Nucleus accumbens (tissue), 56 donors: Measurements from ENCODE around the gene MSH6.
A peak's percentile ranks its signal among the peaks of the same experiment; 100 is the strongest.

Experiments
- DNase-seq, 56 donors: peaks; one replicate each; lab custom pipeline; 2025; lab: John Stamatoyannopoulos, UW

MSH6 gene, protein sequence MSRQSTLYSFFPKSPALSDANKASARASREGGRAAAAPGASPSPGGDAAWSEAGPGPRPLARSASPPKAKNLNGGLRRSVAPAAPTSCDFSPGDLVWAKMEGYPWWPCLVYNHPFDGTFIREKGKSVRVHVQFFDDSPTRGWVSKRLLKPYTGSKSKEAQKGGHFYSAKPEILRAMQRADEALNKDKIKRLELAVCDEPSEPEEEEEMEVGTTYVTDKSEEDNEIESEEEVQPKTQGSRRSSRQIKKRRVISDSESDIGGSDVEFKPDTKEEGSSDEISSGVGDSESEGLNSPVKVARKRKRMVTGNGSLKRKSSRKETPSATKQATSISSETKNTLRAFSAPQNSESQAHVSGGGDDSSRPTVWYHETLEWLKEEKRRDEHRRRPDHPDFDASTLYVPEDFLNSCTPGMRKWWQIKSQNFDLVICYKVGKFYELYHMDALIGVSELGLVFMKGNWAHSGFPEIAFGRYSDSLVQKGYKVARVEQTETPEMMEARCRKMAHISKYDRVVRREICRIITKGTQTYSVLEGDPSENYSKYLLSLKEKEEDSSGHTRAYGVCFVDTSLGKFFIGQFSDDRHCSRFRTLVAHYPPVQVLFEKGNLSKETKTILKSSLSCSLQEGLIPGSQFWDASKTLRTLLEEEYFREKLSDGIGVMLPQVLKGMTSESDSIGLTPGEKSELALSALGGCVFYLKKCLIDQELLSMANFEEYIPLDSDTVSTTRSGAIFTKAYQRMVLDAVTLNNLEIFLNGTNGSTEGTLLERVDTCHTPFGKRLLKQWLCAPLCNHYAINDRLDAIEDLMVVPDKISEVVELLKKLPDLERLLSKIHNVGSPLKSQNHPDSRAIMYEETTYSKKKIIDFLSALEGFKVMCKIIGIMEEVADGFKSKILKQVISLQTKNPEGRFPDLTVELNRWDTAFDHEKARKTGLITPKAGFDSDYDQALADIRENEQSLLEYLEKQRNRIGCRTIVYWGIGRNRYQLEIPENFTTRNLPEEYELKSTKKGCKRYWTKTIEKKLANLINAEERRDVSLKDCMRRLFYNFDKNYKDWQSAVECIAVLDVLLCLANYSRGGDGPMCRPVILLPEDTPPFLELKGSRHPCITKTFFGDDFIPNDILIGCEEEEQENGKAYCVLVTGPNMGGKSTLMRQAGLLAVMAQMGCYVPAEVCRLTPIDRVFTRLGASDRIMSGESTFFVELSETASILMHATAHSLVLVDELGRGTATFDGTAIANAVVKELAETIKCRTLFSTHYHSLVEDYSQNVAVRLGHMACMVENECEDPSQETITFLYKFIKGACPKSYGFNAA (N-terminal part only)

DNA sequence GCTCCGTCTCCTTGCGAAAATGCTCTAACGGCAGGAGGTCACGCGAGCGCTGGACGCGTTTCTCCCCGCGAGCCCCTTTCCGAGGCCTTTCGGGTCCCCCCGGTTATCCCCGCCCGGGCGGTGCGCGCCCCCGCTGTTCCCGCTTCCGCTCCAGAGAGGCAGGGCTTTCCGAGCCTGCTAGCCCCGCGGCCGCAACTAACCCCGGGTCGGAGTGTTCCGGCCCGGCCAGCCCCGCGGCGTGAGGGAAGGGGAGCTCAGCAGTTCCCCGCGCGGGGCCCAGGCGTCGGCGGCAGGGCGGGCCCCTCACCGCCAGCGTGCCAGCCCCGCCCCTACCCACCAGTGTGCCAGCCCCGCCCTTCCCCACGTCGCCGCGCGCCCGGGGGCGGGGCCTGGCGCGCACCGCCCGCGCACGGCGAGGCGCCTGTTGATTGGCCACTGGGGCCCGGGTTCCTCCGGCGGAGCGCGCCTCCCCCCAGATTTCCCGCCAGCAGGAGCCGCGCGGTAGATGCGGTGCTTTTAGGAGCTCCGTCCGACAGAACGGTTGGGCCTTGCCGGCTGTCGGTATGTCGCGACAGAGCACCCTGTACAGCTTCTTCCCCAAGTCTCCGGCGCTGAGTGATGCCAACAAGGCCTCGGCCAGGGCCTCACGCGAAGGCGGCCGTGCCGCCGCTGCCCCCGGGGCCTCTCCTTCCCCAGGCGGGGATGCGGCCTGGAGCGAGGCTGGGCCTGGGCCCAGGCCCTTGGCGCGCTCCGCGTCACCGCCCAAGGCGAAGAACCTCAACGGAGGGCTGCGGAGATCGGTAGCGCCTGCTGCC lies at the start of gene MSH6:
Gene MSH6, plus strand, starts transcription at position 475 of the 815 bp plus-strand sequence. Its CDS starts 89 bp downstream, at position 564.
- peak; percentile 58 to 95 (median 86) for DNase-seq

DNA sequence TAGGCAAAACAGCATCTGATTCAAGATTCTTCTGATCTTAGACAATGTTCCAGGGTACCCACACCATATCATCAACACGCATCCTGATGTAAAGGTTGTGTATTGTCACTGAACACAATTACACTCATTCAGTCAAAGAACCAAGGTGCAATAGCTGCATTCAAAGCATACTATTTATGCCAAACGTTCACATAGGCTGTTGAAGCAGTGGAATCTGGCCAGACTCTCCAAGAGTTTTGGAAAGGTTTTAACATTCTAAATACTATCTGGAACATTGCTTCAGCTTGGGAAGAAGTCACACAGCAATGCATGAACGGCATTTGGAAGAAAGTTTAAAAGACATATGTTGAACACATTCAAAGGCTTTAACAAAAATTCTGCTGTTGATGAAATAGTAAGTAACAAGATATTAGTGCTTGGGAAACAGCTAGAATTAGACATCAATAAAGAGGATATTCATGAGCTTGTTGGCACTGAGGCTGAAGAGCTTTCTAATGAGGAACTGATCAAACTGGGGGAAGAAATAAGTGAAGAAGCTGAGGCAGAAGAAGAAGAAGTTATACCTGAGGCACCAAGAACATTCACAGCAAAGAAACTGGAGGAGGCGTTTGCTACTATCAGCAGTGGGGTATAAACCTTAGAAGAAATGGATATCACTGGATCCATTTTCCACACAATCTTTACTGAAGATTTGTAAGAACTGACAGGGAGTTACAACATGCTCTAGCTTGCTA lies 47.6 kb upstream of the MSH6 start:
- DNase-seq = no peak

DNA sequence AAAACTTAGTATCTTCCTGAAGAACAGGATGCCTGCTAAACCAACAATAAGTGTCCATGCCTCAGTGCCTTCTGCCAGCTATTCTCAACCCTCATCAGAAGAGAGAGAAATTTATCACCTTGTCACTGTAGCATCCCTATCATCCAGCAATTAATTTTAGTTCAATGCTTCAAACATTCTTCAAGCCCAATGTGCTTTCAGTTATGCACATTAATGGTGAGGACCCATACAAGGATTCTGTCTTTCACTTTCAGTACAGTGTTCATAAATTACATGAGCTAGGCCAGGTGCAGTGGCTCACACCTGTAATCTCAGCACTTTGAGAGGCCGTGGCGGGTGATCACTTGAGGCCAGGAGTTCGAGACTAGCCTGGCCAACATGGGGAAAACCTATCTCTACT lies 47.0 kb upstream of the MSH6 start:
- no peak for DNase-seq

DNA sequence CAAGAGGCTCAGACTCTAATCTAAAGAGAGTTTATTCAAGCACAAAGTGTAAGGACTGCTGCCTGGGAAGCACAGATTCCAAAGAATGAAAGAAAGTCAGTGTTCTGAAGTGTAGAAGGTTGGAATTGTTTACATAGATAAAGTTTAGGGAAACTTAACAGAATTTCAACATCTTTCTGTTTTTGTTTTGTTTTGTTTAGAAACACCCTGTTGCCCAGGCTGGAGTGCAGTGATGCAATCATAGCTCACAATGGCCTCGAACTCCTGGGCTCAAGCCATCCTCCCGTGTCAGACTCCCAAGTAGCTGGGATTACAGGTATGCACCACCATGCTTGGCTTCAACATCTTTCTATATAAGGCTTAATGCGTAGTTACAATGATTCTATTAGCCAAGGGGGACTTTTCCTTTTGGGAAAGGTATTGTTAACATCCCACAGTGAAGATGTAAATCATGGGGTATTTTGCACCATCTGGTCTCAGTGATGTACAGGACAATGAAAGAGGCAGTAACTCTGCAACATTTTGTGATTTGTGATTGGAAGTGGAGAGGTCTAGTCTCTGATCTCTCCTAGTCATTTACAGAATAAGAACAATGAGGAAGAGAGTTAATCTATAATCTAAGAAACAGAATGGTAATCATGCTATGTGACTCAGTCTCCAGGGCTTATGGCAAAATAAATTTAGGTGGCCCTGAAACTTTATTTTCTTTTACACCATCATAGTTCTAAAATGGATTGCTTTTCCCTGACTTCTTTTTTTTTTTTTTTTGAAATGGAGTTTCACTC lies 45.6 kb upstream of the MSH6 start:
- DNase-seq = no peak

DNA sequence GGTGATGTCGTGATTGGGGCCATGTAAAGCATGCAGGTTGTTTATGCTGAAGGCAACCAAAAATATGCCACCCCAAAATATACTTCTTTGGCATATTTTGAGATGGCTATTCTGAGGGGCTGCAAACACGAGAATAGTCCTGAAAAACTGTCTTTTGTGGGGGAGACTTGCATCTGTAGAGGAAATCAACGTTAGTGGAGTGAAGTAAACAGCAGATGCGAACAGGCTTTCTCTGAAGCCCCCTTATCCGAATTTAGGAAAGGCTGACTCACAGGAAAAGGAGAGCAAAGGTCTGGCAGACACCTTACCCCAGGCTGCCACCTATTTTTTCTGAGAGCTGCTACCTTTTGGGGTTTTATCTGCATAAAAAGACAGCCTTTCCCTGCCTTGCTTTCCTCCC lies 44.6 kb upstream of the MSH6 start:
- no peak for DNase-seq

DNA sequence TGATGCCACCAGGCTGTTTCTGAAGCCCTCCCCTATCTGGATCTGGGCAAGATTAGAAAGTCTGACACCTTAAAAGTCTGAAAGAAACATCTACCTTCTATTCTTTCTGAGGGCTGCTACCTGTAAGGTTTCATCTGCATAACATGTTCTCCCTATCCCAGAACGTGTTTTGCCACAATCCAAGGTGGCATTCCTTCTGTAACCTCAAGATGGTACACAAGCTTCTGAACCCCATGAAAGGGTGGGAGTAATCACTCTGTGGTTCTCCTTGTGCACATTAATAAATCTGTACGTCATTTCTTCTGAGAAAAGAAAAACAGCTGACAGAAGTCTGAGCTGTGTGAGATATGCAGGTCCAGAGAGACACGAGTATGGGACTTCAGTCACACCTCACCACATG lies 41.8 kb upstream of the MSH6 start:
- DNase-seq = no peak

DNA sequence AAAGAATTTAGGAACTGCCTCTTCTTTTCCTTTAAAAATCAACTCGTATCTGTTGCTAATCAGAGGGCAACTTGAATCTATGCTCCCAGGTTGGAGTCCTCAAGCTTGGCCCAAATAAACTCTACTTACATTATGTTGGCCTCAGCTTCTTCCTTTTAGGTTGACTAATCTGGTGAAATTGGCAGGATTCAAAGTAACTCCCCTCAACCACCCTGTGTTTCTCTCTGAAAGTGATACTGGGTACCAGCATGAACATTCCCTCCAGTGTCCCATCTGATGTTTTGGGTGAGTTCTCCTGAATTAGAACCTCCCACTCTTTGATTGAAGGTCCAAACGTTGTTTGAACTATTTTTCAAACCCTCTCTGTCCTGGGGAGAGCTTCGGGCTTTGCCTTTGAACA lies 41.3 kb upstream of the MSH6 start:
- DNase-seq = no peak

DNA sequence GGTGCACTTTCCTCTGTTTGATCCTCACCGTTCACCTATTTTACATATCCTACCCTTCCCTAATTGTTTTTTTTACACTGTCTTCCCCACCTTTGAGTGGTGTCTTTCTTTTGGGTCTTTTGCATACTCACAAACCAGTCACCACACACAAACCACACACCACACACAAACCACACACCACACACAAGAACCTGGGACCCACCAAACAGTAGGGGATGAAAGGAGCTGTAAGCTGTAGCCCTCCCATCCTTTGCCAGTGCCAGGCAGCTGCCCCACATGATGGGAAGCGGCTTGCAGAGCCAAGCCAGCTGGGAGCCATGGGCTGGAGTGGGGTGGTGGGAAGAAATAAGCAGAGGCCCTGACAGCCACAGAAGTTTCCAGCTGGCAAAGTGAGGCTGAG lies 38.9 kb upstream of the MSH6 start:
- no peak for DNase-seq

DNA sequence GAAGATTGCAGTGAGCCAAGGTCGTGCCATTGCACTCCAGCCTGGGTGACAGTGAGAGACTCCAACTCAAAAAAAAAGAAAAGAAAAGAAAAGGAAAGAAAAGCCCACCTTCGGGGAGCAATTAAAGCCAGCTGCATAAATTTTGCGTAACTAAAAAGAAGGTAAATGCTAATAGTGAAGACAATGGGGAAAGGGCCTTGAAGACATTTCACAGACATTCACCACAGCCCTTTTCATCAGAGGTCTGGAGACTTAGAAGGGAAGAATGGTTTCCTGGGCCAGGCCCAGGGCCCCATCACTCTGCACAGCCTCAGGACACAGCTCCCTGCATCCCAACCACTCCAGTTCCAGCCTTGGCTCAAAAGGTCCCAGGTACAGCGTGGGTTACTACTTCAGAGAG lies 35.1 kb upstream of the MSH6 start:
- no peak for DNase-seq

DNA sequence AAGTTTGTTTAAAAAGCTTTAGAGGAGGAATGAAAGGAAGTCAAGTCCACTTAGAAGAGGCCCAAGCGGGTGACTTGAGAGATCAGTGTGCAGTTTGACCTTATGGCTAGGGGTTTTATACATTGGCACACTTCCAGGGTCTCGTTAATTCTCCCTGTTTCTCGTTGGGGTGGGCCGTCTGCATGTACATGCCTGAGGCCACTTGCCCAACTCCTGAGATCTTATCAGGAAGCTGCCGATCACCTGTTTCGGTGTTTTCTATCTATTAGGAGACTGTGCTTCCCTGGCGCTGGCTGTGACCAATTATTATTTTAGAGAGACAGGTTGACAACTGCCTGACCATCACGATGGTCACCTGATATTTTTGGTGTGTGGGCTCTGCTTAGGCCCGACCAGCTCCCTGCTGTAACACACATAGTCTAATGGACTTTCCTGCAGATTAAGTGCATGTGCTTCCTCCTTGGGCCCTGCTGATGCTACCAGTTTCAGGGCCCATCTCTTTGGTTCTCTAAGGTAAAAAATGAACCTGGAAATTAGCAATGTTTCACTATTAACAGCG lies 31.0 kb upstream of the MSH6 start:
- peak in 7 of 56 donors; percentile 16 to 58 (median 36) for DNase-seq

DNA sequence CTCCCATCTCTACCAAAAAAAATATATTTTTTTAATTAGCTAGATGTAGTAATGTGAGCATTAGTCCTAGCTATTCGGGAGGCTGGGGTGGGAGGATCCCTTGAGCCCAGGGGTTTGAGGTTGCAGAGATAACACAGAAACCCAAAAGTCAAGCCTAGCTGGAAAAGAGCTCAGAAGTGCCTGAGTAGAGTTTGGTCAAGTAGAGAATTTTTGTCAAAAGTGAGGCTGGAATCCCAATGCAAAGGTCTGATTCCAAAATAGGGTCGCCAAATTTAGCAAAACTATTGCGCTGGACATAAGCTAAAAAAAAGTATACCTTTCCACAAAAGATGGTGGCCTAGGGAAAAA lies 15.5 kb upstream of the MSH6 start:
- DNase-seq = no peak

DNA sequence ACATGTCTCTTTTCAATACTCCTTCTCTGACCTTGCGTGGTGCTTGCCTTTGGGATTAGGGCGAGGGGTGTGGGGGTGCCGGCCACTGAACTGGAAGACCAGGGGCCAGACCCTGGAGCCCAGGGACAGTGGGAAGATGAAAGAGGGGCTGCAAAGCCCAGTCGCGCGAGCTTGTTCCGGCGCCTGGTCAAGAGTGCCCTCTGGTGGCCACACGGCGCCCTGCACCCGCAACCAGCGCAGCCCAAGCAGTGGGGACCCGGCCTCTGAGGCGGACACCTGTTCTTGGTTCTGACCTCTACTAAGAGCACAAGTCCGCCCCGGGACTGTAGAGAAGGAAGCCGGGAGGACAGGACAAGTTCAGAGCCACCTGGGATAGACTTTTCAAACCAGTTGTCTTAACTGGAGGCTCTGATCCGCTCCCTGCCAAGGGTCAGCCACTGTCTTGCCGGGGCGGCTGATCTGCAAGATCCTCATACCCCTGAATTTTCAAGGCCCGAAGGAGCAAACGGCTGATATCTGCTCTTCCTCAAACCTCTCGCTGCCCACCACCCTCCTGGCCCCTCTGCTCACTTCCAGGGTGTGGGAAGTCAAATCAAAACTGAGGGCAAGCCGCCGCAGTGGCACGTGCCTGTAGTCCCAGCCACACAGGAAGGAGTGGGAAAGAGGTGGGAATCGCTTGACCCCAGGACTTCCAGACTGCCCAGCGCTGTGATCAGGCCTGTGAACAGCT lies 14.9 kb upstream of the MSH6 start:
- peak in 48 of 56 donors; percentile 10 to 78 (median 54) for DNase-seq

DNA sequence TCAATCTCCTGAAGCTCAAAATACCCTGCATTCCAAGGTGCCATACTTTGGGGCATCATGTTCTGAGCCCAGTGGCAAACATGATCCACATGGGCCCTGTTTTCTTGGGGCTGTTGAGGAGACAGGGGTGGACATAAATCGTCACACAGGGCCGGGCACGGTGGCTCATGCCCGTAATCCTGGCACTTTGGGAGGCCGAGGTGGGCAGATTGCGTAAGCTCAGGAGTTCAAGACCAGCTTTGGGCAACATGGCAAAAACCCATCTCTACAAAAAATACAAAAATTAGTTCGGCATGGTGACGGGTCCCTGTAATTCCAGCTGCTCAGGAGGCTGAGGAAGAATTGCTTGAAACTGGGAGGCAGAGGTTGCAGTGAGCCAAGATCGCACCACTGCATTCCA lies 13.6 kb upstream of the MSH6 start:
- DNase-seq = no peak

DNA sequence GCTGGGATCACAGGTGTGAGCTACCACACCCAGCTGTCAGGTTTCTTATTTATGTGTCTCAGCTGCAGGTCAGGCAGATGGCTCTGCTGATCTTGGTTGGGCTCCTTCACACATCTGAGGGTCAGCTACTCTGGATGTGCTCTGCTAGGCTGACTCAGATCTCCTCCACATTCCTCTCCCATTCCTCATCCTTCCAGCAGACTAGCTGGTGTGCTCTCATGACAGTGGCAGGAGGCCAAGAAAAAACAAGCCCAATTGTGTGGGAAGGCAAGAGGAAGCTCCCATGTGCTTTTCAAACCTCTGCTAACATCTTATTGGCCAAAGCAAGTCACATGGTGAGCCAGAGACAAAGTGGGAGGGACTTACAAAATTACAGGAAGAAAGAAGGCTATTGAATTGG lies 11.7 kb upstream of the MSH6 start:
- DNase-seq = peak in 39 of 56 donors; percentile 3 to 84 (median 49)

DNA sequence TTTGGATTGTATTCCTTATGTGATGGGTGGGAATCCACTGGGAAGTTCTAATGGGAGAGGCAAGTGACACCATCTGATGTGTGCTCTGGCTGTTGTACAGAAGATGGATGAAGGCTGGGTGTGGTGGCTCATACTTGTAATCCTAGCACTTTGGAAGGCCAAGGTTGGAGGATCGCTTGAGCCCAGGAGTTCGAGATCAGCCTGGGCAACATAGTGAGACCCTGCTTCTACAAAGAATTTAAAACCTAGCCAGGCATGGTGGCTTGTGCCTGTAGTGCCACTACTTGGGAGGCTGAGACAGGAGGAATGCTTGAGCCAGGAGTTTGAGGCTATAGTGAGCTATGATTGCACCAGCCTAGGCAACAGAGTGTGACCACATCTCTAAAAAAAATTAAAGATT lies 10.6 kb upstream of the MSH6 start:
- no peak for DNase-seq

DNA sequence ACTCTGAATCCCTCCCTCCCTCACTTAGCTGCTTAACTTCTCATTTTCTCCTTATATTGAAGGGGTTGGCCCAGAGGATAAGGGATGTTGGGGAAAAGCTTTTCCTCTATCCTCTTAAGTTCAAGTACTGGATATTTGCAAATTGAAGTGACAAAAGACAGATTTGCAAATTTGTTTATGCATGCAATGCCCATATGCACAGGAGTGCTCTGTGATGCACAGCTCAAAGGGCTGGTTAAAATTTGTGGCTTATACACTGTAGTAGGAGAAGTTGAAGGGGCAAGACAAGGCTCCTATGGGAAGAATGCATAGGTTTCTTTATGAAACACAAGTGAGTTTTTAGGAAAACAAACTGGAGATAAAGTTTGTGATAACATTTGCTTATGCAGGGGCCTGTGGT lies 8.4 kb upstream of the MSH6 start:
- DNase-seq = no peak

DNA sequence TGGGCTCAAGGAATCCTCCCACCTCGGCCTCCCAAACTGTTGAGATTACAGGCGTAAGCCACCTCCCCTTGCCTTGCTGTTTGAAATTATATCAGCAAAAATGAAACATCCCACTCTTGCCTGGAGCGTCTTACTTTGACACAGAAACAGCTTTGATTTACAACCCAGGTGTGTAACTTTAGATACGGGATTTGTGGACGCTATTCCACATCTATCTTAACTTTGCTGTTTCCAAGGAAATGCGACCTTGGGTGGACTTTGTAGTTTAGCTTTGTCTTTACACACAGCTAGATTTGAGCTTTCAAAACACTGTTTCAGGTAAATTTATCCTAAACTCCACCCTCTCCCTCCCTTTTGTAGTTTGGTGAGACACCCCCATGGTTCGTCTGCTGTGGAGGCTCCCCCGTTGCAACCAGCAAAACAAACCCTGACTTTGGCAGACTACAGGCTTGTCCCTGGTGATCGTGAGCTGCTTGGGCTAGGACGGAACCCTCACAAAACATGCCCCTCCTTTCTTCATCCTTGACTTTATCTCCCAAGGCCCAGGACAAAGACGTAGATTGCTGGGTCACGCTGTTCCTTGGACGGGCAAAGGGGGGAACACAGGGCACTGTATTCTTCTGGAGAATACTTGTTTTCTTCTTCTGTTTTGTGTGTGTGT lies 5.5 kb upstream of the MSH6 start:
- no peak for DNase-seq
